K562 (cell line): ENCODE results near the gene CRYBG1. TPM values are rescaled to one million over a fixed set of nuclear protein-coding genes. Genes with fewer than 3 reads are reported as not detected.

ENCODE experiments used
- ARNT ChIP-seq, 2 experiments: fragments of 450-650 bp; IDR thresholded peaks; 2 replicates each; pipeline ENCODE4 v1.6.1; 2016; ENCODE audit warnings: mild to moderate bottlenecking in 1 of 2
- CBFA2T3 ChIP-seq: fragments of 450-650 bp; IDR thresholded peaks from 2 replicates; pipeline ENCODE4 v1.6.1; 2017
- CSDE1 ChIP-seq, 2 experiments: fragments of 450-650 bp; IDR thresholded peaks; 2 replicates each; pipeline ENCODE4 v1.6.1; 2016; ENCODE audit warnings: mild to moderate bottlenecking in 1 of 2
- FOXK2 ChIP-seq, 2 experiments: fragments of 450-650 bp; IDR thresholded peaks in 1 of 2; conservative IDR thresholded peaks in 1 of 2; 2 replicates each; pipeline ENCODE4 v1.6.1; 2016; ENCODE audit warnings: low read depth in 2 of 2, mild to moderate bottlenecking in 1 of 2
- FOXM1 ChIP-seq, 2 experiments: fragments of 450-650 bp in 1 of 2; sonication (generic) in 1 of 2; formaldehyde crosslinking in 1 of 2; IDR thresholded peaks; 2 replicates each; pipeline versions ENCODE4 v1.6.1 to v1.9.0; 2017 to 2022; ENCODE audit warnings: low read depth in 2 of 2, mild to moderate bottlenecking in 2 of 2, missing genetic modification reagents in 1 of 2, moderate library complexity in 1 of 2
- HMG20A ChIP-seq: fragments of 450-650 bp; formaldehyde crosslinking; conservative IDR thresholded peaks from 2 replicates; pipeline ENCODE4 v1.4.0; 2020; ENCODE audit warnings: mild to moderate bottlenecking, mixed read lengths
- HSF4 ChIP-seq: fragments of 250-450 bp; sonication (Bioruptor Pico); IDR thresholded peaks from 2 replicates; pipeline ENCODE4 v2.1.2; 2022; ENCODE audit warnings: mild to moderate bottlenecking, moderate library complexity, borderline replicate concordance
- MAFF ChIP-seq: IDR thresholded peaks from 2 replicates; pipeline ENCODE4 v1.6.1; 2012; ENCODE audit warnings: low read length, improper control_type of control experiment
- MAFG ChIP-seq: fragments of 450-650 bp; conservative IDR thresholded peaks from 2 replicates; pipeline ENCODE4 v1.6.1; 2016; ENCODE audit warnings: missing genetic modification characterization, missing compliant biosample characterization
- RBM34 ChIP-seq: fragments of 200-400 bp; formaldehyde crosslinking; IDR thresholded peaks from 2 replicates; pipeline ENCODE4 v1.6.1; 2018; ENCODE audit warnings: low read length, borderline replicate concordance; ENCODE audit not compliant: insufficient read depth
- WHSC1 ChIP-seq: IDR thresholded peaks from one replicate; pipeline ENCODE4 v1.6.1; 2012; ENCODE audit warnings: low read length, control low read depth, inconsistent platforms
- ZBTB17 ChIP-seq: fragments of 450-650 bp; formaldehyde crosslinking; IDR thresholded peaks from 2 replicates; pipeline ENCODE4 v1.4.0; 2020; ENCODE audit warnings: mild to moderate bottlenecking
- ZC3H4 ChIP-seq: sonication (generic); formaldehyde crosslinking; IDR thresholded peaks from 2 replicates; pipeline ENCODE4 v1.9.0; 2021; ENCODE audit warnings: missing genetic modification reagents, borderline replicate concordance
- ZNF316 ChIP-seq: fragments of 450-650 bp; IDR thresholded peaks from 2 replicates; pipeline ENCODE4 v1.6.1; 2016
- ZSCAN32 ChIP-seq: fragments of 450-650 bp; formaldehyde crosslinking; IDR thresholded peaks from 2 replicates; pipeline ENCODE4 v1.4.0; 2020; ENCODE audit warnings: mild to moderate bottlenecking, moderate library complexity
- polyA plus RNA-seq, 8 experiments: library from polyadenylated mRNA; depleted of rRNA in 4 of 8; stranded (reverse) in 5 of 8; unstranded in 3 of 8; fragments of >200 nt; fragmentation: Nextera tagmentation in 2 of 8; fragmentation: Illumina TruSeq in 1 of 8; extraction: Ambion mirVana in 2 of 8; extraction: Trizol in 1 of 8; gene quantifications; 2 replicates each; pipeline versions ENCODE4 v1.2.1 to v1.2.3, GENCODE V29; 2011 to 2014; ENCODE audit warnings: inconsistent platforms in 1 of 8, missing spikeins in 1 of 8
- total RNA-seq, 7 experiments: library from RNA; depleted of rRNA in 6 of 7; stranded (reverse); fragments of >200 nt in 6 of 7; fragmentation: Illumina TruSeq in 2 of 7; extraction: Trizol in 2 of 7; gene quantifications; 2 replicates each; pipeline versions ENCODE4 v1.2.1 to v1.2.3, GENCODE V29; 2011 to 2021; ENCODE audit warnings: low replicate concordance in 1 of 7
- TF ChIP-seq, protein P1 (sequence below), 2 experiments: fragments of 450-650 bp; formaldehyde crosslinking in 1 of 2; IDR thresholded peaks; 2 replicates each; pipeline versions ENCODE4 v1.4.0 to v1.6.1; 2014 to 2020; ENCODE audit warnings: mild to moderate bottlenecking in 2 of 2, borderline replicate concordance in 1 of 2, low read depth in 1 of 2
- TF ChIP-seq, protein P2 (sequence below): fragments of 450-650 bp; conservative IDR thresholded peaks from 2 replicates; pipeline ENCODE4 v1.6.1; 2016; ENCODE audit warnings: missing genetic modification characterization, low read depth, mild to moderate bottlenecking, control low read depth, missing compliant biosample characterization
- TF ChIP-seq, protein P3 (sequence below), 2 experiments: fragments of 450-650 bp in 1 of 2; sonication (generic) in 1 of 2; formaldehyde crosslinking; conservative IDR thresholded peaks; 2 replicates each; pipeline versions ENCODE4 v1.4.0 to v1.8.1; 2020 to 2022; ENCODE audit warnings: mild to moderate bottlenecking in 1 of 2, missing genetic modification reagents in 1 of 2

CRYBG1 gene
- total and polyA plus RNA-seq, 9 of the 15 experiments (the other 6 are each of a cell fraction or from before 2014, with no cell fraction given), result 0.07 to 0.47 (median 0.11) TPM

- TF ChIP-seq, protein P1, sequence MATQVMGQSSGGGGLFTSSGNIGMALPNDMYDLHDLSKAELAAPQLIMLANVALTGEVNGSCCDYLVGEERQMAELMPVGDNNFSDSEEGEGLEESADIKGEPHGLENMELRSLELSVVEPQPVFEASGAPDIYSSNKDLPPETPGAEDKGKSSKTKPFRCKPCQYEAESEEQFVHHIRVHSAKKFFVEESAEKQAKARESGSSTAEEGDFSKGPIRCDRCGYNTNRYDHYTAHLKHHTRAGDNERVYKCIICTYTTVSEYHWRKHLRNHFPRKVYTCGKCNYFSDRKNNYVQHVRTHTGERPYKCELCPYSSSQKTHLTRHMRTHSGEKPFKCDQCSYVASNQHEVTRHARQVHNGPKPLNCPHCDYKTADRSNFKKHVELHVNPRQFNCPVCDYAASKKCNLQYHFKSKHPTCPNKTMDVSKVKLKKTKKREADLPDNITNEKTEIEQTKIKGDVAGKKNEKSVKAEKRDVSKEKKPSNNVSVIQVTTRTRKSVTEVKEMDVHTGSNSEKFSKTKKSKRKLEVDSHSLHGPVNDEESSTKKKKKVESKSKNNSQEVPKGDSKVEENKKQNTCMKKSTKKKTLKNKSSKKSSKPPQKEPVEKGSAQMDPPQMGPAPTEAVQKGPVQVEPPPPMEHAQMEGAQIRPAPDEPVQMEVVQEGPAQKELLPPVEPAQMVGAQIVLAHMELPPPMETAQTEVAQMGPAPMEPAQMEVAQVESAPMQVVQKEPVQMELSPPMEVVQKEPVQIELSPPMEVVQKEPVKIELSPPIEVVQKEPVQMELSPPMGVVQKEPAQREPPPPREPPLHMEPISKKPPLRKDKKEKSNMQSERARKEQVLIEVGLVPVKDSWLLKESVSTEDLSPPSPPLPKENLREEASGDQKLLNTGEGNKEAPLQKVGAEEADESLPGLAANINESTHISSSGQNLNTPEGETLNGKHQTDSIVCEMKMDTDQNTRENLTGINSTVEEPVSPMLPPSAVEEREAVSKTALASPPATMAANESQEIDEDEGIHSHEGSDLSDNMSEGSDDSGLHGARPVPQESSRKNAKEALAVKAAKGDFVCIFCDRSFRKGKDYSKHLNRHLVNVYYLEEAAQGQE (IDR thresholded peaks at IDR 0.05; ENCODE audit: borderline replicate concordance), result peak; percentile 78
- TF ChIP-seq, protein P1 (CRISPR knock-in tag; IDR thresholded peaks at IDR 0.05; ENCODE audit: low read depth), result no peak
- TF ChIP-seq WHSC1 (no peak), ZC3H4 (CRISPR knock-in tag) (no peak), MAFG (tag) (peak; percentile 76), CBFA2T3 (no peak), HSF4 (CRISPR knock-in tag) (no peak), ZBTB17 (no peak), FOXK2 (conservative IDR thresholded peaks at IDR 0.05 in 1 of 2, IDR thresholded peaks at IDR 0.05 in 1 of 2; ENCODE audit: low read depth in 2 of 2) (peak in 1 of 2 experiments; percentile 64; a peak in 2 of 4 replicates), RBM34 (no peak), ZNF316 (peak; percentile 93), HMG20A (CRISPR knock-in tag) (no peak), FOXM1 (IDR thresholded peaks at IDR 0.05; ENCODE audit: low read depth) (no peak), FOXM1 (CRISPR knock-in tag; IDR thresholded peaks at IDR 0.05; ENCODE audit: low read depth) (no peak), CSDE1 (IDR thresholded peaks at IDR 0.05) (no peak), MAFF (0 out of 2 replicates have a peak, but pooled peaks have one; percentile 10), ZSCAN32 (CRISPR knock-in tag) (no peak), ARNT (IDR thresholded peaks at IDR 0.05) (peak in 1 of 2 experiments; percentile 55; a peak in 1 of 4 replicates)
- TF ChIP-seq, protein P2, sequence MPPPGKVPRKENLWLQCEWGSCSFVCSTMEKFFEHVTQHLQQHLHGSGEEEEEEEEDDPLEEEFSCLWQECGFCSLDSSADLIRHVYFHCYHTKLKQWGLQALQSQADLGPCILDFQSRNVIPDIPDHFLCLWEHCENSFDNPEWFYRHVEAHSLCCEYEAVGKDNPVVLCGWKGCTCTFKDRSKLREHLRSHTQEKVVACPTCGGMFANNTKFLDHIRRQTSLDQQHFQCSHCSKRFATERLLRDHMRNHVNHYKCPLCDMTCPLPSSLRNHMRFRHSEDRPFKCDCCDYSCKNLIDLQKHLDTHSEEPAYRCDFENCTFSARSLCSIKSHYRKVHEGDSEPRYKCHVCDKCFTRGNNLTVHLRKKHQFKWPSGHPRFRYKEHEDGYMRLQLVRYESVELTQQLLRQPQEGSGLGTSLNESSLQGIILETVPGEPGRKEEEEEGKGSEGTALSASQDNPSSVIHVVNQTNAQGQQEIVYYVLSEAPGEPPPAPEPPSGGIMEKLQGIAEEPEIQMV (tag), result no peak
- TF ChIP-seq, protein P3, sequence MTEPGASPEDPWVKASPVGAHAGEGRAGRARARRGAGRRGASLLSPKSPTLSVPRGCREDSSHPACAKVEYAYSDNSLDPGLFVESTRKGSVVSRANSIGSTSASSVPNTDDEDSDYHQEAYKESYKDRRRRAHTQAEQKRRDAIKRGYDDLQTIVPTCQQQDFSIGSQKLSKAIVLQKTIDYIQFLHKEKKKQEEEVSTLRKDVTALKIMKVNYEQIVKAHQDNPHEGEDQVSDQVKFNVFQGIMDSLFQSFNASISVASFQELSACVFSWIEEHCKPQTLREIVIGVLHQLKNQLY (CRISPR knock-in tag; conservative IDR thresholded peaks at IDR 0.05), result no peak
These were observed 84.4 kb downstream of the CRYBG1 start (continued) for GRCh38 chr6:106444777-106445507.
